ENCODE data around the gene ASCL2.
A peak's percentile ranks its signal among the peaks of the same experiment; 100 is the strongest.

Gene ASCL2

DNA sequence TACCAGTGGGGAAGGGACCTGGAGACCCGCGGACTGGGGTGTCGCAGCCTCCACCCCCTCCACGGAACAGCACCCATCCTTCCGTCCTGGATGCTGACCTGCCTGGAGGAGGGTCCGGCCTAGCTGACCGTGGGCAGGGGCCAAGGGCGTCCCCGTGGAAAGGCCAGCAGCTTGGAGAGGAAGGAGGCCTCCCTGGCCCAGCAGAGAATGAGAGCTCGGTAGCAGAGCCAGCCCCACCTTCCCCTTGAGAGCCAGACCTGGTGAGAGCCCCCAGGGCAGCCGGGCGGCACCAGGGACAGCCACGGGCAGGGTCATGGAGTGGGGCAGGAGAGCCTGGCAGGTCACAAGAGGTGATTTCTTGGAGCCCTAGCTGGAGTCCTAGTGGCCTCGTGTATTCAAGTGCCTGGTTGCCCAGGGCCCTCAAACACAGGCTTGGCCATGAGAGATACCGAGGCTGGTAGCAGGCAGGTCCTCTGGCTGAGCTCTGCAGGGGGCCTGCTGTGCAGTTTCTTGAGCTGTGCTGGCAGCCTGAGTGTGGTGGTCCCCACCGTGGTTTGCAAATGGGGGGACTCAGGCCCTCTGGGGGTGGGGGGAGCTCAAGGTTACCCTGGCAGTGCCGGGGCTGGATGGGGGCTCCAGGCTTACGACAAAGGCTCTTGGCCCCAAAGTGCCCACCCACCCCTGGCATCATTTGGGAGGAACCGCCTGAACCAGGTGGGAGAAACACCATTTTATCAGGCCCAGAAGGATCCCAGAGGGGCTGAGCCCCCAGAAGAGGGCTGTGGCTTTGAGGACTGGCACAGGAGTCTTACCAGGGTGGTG, 39.1 kb upstream of the ASCL2 start:
- no peak for DNase-seq (ENCODE audit: low read depth in 2 of 2, low spot score in 1 of 2)

DNA sequence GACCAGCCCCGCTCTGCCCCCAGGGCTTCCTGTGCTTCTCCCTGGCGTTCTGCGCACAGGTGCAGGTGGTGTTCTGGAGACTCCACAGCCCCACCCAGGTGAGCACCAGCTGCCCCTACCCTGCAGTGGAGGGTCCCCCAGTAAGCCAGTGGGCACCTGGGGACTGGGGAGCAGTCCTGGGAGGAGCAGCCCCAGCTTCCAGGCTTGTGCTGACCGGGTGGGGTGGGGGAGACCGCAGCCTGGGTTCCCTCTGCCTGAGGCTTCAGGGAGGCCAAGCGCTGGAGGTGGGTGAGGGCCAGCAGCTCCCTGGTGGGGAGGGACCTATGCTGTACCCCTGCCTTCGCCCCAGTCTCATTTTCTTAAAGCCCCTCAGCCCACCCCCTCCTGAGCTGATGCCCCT, 38.3 kb upstream of the ASCL2 start:
- no peak for DNase-seq (ENCODE audit: low read depth in 2 of 2, low spot score in 1 of 2)

DNA sequence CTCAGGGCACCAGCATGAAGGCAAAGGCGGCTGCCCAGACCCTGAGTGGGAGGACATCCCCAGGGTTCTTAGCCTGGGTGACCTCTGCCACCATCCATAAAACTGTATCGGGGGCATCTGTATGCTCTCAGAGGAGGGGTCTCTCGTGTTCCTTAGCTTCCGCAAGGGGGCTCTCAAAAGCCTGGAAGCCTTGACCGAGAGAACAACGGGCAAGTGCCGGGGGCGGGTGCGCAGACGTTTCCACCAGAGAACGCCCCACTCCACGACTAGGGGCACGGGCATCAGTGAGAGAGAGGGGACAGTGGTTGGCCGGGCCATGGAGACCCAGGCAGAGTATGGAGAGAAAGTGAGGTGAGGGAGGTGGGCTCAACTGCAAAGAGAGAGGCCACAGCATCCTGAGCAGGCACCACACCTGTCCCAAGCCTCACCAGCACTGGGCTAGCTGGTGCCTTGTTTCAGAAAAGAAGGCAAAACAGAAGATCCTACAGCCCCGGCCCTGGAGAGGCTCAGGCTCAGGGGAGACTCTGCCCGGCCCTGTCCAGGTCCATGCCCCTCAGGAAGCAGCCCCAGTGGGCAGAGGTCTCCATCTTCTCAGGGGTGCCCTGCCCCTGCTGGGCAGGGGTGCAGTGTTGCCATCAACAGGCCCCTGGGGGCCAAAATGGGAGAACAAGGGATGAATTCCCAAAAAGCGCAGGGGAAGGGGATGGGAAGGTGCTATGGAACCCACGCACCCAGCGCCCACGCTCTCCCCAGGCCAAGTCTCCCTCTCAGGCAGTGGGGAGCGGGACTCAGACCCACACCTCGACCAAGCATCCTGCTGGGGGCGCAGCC, 37.3 kb upstream of the ASCL2 start:
- DNase-seq (ENCODE audit: low read depth in 2 of 2, low spot score in 1 of 2), result no peak

DNA sequence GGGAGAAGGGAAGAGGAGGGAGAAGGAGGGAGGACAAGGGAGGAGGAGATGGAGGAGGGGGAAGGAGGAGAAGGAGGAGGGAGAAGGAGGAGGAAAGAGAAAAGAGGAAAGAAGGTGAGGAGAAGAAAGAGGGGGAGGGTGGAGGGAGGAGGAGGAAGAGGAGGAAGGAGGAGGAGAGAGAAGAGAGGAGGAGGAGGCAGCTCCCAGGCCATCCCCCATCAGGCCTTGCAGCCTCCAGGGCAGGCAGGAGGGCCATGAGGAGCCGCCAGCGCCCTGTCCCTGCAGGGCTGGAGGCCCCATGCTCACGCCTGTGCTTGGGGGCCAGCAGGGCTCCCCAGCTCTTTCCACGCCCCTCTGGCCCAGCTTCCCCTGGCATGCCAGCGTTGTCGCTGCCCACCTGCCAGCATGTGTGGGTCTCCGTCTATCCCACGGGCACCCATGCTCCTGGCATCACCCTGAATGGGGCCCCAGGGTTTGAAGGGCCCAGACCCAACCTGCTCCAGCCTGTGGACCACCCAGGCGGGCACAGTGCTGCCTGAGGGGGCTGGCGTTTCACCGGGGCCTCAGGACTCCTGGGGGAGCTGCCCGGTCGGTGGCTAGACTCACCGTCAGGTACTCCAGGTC, 36.6 kb upstream of the ASCL2 start:
- no peak for DNase-seq (ENCODE audit: low read depth in 2 of 2, low spot score in 1 of 2)

DNA sequence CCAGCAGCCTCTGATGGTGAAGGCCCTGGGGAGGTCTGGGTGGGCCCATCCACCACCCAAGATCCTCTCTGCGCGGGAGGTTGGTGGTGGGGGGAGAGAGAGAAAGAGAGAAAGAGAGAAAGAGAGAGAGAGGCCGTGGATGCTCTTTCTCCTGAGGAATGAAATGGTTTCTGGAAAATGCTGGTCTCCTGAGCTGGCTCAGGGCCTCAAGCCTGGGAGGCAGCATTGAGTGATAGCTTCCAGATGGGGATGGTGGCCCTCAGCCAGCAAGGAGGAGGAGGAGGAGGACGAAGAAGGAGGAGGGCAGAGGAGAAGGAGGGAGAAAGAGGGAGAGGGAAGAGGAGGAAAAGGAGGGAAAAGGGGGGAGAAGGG, 36.0 kb upstream of the ASCL2 start:
- no peak for DNase-seq (ENCODE audit: low read depth in 2 of 2, low spot score in 1 of 2)

DNA sequence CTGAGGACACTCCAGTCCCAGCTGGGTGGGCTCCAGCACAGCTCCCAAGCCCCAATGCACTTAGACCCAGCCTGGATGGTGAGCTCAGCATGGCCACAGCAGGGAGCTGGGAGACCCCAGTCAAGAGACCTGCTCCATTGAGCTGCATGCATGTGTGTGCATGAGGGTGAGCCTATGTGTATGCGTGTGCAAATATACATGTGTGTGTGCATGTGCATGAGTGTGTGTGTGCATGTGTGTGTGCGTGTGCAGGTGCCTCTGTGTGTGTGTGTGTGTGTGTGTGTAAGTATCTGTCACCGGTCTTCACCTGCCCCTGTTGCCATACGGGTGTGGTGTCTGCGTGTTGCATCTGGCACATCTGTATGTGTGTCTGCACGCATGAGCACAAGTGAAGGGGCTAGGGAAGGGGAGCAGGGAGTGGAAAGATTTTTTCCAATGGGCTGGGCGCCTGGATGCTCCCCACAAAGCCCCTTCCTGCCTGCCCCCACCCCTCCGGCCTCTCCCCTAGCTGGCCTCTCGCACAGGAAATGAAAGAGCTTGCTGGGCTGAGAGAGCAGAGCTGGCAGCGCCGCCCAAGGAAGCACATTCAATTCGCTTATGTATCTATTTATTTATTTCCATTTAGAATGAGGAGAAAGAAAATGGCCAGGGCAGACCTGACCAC, 35.5 kb upstream of the ASCL2 start:
- no peak for DNase-seq (ENCODE audit: low read depth in 2 of 2, low spot score in 1 of 2)

DNA sequence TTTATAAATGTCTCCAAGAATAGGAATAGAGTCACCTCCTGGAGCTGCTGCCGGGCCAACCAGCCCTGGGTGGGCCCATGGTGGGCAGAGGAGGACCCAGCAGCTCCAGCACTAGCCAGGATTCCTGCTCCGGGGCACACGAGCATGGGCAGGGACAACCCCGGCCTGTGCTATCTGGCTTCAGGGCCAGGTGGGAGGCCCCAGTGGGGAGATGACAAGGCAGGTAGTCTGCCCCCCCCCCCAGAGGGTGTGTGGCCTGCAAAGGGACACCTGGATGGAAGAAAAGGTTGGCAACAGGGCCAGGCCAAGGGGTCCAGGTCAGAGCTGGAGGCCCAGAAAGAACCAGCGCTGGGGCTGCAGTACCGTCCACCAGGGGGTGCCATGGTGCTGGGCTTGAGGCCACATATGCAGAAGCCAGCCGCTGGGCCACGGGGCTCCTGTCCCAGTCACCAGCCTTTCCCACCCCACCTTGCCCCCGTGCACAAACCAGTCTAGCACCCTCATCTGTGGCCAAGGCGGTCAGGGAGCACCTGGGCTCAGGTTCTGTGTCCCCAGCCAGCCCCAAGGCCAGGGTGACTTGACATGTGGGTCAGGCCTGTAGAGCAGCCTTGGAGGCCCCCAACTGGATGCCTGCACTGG, 34.9 kb upstream of the ASCL2 start:
- peak; percentile 61 to 75 for DNase-seq (ENCODE audit: low read depth in 2 of 2, low spot score in 1 of 2)

DNA sequence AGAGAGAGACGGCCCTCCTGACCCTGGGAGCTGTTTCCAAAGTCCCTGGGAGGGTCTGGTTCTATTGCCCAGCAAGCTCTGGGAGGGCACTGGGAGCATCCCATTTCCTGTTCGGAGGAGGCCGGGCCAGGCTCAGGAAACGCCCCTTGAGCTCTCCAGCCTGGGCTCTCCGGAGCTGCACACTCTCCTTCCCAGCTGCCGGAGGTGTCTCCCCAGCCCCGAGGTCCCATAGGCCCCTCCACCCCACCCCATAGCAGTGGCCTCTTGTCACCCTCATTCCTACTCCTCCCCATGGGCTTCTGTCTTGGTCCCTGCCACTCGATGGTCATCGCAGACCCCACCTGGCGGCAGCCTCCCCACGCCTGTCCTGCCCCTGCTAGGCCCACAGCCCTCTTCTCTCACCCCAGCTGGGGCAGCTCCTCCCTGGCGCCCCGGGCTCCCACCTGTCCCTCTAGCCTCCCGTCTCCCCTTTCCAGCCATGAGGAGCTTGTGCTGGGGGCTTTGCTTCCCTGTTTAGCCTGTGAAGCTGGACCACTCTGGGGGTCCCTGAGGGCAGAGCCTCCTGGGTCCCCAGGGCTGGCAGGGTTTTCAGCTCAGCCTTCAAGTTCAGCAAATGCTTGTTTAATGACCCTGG, 34.2 kb upstream of the ASCL2 start:
- DNase-seq (ENCODE audit: low read depth in 2 of 2, low spot score in 1 of 2), result no peak

DNA sequence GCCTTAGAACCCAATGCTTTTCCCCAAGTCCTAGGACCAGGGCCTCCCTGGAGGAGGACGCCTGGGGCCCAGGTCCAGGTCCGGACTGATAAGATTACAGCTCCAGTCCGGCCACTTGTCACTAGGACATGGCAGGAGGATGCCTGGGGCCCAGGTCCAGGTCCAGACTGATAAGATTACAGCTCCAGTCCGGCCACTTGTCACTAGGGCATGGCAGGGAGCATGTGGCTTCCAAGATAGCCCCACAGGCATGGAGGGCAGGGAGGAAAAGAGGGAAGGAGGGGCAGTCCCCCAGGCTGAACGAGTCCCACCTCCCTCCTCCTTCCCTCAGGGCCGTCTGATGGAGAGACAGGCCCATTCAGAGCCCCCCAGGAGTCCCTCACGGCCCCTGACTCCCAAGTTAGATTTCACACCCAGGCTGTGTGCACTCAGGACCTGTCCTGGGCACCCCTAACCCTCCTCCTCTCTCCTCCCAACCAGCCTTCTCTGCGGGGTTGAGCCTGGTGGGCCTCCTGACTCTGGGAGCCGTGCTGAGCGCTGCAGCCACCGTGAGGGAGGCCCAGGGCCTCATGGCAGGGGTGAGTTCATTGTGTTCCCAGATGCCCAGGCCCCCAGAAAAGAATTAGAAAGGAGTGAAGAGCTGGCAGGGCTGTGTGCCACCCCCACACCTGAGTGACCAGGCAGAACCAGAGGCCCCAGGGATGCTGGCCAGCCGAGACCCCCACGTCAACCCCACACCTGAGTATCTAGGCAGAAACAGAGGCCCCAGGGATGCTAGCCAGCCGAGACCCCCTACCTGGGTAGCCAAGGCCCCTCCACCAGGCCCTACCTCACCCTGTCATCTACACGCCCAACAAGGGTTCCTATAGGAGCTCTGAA, 33.5 kb upstream of the ASCL2 start:
- DNase-seq (ENCODE audit: low read depth in 2 of 2, low spot score in 1 of 2), result no peak

DNA sequence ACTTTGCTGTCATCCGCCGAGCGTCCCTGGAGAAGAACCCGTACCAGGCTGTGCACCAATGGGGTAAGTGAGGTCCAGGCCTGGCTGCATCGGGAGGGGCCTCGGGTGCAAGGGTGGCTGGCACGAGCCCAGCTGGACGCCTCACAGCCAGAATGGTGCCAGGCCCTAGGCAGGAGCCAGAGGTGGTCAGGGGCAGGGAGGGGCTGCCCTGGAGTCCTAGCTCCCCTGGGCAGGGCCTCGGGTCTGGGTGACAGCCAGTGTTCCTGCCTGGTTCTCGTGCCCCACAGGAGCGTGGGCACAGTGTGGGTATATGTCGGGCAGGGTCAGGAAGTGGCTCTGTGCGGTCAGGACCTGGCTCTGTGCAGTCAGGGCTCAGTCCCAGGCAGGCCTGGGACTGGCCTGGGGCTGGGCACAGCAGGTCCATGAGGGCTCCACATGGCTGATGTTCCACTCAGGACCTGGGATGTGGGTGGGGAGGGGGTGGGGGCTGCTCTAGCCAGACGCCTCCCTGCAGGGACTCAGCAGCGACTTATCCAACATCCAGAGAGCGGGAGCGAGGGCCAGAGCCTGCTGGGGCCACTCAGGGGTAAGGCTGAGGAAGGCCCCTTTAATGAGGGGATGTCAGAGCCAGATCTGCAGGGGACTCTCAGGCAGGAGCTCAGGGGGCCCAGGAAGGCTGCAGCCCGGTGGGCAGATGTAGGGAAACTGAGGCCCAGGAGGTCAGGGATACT, 32.7 kb upstream of the ASCL2 start:
- no peak for DNase-seq (ENCODE audit: low read depth in 2 of 2, low spot score in 1 of 2)

DNA sequence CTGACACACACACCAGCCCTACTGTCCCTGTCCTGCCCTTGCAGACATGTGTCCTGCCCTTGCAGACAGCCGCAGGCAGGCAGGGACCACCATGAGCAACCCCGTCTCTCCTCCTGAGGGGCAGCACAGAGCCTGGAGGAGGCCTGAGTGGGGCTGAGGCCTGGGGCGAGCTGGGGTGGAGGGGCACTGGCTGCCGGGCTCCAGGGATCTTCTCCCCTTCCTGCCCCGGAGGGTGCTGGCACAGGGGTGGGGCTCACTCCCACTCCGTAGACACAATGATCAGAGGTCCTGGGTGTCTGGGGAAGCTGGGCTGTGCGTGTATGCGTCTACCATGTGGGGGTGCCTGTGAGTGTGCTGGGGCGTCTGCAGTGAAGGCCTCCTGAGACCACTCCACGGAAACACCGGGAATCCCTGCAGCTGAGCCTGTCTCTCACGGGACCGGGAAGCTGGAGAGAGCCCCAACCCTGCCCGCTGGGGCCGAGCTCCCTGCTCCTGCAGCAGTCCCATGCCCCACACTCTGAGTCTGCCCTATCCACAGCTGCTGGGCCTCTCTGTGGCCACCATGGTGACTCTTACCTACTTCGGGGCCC, 32.0 kb upstream of the ASCL2 start:
- no peak for DNase-seq (ENCODE audit: low read depth in 2 of 2, low spot score in 1 of 2)

DNA sequence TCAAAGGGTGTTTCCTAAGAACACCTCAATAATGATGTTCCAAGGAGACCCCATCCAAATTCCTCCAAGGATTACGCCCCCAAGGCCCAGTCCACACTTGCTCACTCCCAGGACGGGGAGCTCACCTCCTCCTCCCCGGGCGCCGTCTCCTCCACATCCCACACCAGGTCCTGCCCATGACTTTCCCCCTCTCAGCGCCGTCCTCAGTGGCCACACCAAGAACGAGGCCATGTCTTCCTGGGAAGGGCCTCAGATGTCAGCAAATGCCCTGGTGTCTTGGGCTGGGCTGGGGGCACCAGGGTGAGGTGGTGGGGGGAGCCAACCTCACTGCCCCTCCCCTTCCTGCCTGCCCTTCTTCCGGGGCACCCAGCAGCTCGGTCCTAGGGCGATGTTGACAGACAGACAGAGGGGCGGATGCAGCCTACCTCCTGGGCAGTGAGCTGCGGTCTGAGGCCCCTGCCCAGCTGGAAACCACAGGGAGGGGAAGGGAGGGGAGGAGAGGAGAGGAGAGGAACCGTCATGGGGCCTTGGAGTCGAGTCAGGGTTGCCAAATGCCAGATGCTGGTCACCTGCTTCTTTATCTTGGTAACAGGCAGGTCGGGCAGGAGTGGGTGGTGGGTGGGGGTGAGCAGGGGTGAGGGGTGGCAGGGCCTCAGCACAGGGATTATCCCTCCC, 31.4 kb upstream of the ASCL2 start, which contains the start of the genes C11orf21 and TSPAN32:
C11orf21 (minus strand) TSS at position 288 of the 675 bp plus-strand sequence; CDS start at position 178, 110 bp downstream.
TSPAN32 (plus strand) TSS at position 383 of the 675 bp plus-strand sequence; CDS start at position 520, 137 bp downstream.
- DNase-seq (ENCODE audit: low read depth in 2 of 2, low spot score in 1 of 2), result peak in 1 of 2 donors; percentile 27

DNA sequence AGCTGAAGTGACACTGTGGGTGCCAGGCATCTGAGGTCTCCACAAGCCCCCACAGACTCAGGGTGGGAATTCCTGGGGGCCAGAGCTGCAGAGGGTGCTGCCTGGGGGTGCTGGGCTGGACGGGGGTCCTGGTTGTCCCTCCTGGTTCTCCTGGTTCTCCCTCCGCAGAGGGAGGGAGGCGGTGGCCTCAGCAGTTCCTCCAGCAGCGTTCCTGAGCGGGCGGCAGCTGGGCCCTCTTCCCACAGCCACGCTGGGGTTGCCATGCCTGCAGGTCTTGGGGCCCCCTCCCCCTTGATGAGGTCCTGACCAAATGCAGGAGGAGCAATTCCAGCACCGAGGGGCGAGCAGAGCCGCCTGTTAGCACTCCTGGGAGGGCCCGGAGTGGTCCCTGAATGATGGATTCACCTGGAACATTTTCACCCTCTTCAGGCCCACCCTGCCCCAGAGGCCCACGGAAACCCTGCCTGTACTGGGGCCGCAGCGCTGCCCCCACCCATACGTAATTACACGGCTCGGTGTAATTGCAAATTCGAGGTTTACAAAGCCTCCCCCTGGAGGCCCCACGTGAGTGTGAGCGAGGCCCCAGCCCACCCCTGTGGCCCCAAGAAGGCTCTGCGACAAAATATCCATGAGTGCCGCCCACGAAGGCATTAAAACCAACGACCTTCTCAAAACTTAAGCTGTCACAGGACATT, 30.7 kb upstream of the ASCL2 start:
- no peak for DNase-seq (ENCODE audit: low read depth in 2 of 2, low spot score in 1 of 2)

DNA sequence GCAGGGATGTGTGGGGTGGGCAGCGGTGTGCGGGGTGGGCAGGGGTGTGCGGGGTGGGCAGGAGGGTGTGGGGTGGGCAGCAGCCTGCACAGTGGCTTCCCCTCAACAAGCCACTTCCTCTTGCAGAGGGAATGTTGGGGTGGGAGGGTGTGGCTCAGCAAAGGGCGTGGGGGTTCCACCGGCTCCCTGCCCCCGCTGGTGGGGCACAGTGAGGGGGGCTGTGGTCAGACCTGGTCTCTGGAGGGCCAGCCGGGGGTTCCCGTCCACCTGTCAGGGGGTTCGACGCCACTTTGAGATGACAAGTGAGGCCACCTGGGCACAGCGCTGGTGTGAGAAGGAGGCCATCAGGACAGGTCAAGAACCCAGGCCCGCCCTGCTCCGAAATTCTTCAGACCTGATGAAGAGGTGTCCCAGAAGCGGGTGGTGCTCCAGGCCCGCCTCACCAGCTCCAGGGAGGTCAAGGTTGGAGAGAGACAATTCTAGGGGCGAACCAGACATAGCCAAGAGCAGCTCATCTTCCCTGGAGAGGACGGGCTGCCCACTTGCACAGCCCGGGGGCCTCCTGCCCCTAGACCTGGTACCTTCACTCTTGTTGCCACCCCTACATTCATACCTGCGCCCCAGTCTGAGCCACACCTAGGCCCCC, 30.0 kb upstream of the ASCL2 start:
- no peak for DNase-seq (ENCODE audit: low read depth in 2 of 2, low spot score in 1 of 2)

DNA sequence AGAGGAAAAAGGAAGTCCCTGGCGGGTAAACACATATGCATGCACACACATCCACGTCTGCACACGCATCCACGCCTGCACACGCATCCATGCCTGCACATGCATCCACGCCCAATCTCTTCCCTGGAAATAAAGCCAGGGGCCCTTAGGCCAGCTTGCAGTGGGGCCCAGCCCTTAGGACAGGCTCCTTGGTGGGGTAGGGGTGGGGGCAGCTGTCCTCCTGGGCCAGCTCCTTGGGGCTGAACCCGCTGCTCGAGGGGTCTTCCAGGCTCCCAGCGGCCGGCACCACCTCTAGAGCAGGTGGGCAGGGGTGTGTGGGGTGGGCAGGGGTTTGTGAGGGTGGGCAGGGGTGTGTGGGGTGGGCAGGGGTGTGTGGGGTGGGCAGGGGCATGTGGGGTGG, 29.4 kb upstream of the ASCL2 start:
- no peak for DNase-seq (ENCODE audit: low read depth in 2 of 2, low spot score in 1 of 2)

All from stimulated activated CD8-positive, alpha-beta memory T cell treated with anti-CD3 and anti-CD28 coated beads, Interleukin-4, amount 100 ng/mL, for 4 hours (primary cell).